SH-SY5Y (cell line): ENCODE results near the gene EXOC3.

Source experiments
- GATA2 ChIP-seq: IDR thresholded peaks from 2 replicates; pipeline ENCODE4 v1.6.1; 2011; ENCODE audit warnings: mild to moderate bottlenecking, low read depth, low read length
- GATA3 ChIP-seq: IDR thresholded peaks from 2 replicates; pipeline ENCODE4 v1.6.1; 2011; ENCODE audit warnings: low read depth, mild to moderate bottlenecking, low read length, moderate library complexity

DNA sequence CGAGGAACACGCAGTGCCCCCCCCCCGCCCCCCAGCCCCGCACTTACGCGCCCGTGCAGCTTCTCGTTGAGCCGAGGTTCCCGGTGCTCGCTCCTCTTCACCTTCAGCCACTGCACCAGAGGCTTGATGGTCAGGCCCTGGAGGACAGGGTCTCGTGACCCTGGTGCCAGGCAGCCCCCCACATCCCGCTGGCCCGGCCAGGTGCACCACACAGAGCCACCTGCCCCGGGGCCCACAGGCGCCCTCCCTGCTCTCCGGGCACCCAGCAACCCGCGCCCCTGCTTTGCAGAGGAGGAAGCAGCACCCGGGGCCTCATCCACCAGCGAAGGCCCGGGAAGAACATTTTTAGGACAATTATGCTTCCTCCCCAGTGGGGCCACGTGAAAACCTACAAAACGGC, 39.0 kb downstream of the EXOC3 start:
- TF ChIP-seq GATA3 (no peak), GATA2 (no peak)
